GM21786 (cell line): ENCODE results near the gene TMEM61.
"Not testable (repeated sequence)": the region's sequence is repeated elsewhere in the genome, so short reads cannot be mapped to it uniquely, and the experiment has no call there.

ENCODE experiments used
- ATAC-seq: cut with Tn5 transposase; IDR thresholded peaks from one replicate; pipeline ENCODE4 v1.9.1; 2021; ENCODE audit not compliant: unreplicated experiment

Gene TMEM61

GRCh38 chr1:54959241-54959640 is 21.2 kb upstream of the TMEM61 start:
- no peak for ATAC-seq

GRCh38 chr1:54962612-54963395 is 17.6 kb upstream of the TMEM61 start:
- ATAC-seq: no peak

DNA sequence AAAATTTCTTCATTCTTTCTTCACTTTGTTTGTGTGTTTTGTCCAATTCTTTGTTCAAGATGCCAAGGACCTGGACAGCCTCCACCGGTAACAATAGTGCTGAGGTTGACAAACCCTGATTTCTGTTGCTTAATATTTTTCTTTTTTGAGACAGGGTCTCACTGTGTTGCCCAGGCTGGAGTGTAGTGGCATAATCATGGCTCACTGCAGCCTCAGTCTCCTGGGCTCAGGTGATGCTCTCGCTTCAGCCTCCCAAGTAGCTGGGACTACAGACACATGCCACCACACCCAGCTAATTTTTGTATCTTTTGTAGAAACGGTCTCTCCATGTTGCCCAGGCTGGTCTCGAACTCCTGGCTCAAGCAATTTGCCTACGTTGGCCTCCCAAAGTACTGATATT is 16.6 kb upstream of the TMEM61 start:
- ATAC-seq: not testable (repeated sequence)

DNA sequence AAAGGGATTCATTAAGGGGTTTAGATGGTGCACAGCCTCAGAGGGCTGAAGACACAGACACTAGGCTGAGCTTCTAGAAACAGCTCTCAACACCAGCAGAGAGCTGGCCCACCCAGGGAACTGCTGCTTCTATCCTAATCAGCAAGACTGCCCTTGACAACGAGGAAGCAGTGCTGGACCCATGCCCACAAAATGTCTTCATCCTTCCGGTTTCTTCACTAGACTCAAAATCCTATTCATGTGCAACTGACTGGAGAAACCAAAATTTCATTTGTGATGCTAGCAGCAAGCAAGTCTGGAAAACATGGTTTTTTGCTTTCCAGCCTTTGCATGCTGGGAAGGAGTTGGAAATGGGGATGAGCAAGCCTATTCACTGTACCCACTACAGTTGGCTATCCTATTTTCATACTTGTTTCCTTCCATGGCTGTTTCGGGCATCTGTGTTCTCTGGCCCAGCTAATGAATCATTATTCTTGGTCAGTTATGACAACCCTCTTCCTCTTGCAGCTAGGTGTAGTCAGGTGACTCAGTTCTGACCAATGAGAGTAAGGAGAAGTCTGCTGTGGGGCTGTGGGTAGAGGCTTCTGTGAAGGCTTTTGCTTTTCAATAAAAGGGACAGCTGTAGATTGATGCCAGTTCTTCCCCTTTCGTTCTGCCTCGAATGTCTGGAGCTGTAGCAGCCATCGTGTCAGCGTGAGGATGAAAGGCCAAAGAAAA is 14.6 kb upstream of the TMEM61 start:
- no peak for ATAC-seq

- no peak for ATAC-seq
These were observed 13.1 kb upstream of the TMEM61 start for GRCh38 chr1:54967372-54967771.

DNA sequence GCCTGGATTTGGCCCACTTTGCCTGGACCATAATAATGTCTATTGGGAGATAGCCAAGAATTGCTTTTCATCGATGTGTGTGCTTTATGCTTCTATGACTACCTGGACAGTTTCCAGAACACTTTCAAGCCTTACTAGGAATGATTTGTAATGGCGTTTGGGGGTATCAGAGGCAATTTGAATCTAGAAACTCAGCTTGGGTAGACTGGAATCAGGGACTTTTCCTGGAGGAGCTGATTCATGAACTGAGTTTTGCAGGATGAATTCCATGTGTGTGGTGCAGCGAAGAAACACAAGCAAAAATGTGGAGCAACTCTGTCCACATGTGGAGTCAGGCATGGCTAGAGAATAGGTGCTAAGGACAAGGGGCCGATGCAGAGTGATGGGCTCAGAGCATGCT is 11.9 kb upstream of the TMEM61 start:
- no peak for ATAC-seq

DNA sequence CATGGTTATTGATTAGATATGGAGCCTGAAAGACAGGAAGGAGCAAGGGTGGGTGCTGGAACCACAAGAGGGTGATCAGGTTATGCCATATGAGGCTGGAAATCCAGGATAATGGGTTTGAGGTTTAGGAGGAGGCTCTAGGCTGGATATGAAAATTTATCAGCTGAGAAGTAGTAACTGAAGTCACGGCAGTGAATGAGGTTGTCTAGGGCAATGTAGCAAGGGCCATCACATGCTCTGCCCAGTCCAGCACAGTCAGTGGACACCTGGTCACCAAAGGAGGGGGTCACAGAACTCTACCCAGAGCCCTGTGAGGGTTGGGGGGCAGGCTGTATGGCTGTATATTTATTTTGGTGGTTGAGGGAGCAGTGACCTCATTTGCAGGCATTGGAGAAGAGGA is 10.5 kb upstream of the TMEM61 start:
- no peak for ATAC-seq

GRCh38 chr1:54970901-54971300 is 9.5 kb upstream of the TMEM61 start:
- no peak for ATAC-seq

GRCh38 chr1:54971317-54971791 is 9.1 kb upstream of the TMEM61 start:
- peak; percentile 70 for ATAC-seq

GRCh38 chr1:54972436-54972835 is 8.0 kb upstream of the TMEM61 start:
- no peak for ATAC-seq

- ATAC-seq: no peak
These were observed 7.1 kb upstream of the TMEM61 start for GRCh38 chr1:54973205-54973921.

DNA sequence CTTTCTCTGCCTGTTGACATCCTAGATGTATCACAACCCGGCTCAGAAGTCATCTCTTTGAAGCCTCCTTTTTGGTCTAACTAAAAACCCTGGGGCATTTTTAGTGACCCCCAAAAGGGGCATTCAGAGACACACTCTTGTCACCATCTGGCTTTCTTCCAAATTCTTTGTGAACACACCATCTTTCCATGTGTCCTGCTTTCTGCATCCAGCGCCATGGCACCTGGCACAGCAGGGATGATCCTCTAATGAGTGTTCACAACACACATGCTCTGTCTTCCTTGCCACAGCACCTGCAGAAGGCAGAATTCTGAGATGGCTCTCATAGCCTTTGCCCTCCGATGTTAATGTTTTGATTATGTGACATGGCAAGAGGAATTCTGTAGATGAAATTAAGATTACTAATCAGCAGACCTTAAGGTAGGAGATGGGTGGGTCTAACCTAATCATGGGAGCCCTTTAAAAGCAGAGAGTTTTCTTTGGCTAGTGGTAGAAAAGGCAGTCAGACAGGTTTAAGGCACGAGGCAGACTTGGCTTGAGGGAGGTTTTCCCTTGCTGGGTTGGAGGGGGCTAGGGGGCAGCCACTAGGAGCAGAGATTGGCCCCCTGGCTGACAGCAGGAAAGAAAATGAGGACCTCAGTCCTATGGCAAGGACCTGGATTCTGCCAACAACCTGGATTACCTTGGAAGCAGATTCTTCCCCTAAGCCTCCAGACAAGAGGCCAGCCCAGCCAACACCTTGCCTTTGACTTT is 4.9 kb upstream of the TMEM61 start:
- no peak for ATAC-seq

- no peak for ATAC-seq
These were observed 3.7 kb upstream of the TMEM61 start for GRCh38 chr1:54976747-54977146.

GRCh38 chr1:54977533-54978297 is 2.7 kb upstream of the TMEM61 start:
- ATAC-seq: no peak

DNA sequence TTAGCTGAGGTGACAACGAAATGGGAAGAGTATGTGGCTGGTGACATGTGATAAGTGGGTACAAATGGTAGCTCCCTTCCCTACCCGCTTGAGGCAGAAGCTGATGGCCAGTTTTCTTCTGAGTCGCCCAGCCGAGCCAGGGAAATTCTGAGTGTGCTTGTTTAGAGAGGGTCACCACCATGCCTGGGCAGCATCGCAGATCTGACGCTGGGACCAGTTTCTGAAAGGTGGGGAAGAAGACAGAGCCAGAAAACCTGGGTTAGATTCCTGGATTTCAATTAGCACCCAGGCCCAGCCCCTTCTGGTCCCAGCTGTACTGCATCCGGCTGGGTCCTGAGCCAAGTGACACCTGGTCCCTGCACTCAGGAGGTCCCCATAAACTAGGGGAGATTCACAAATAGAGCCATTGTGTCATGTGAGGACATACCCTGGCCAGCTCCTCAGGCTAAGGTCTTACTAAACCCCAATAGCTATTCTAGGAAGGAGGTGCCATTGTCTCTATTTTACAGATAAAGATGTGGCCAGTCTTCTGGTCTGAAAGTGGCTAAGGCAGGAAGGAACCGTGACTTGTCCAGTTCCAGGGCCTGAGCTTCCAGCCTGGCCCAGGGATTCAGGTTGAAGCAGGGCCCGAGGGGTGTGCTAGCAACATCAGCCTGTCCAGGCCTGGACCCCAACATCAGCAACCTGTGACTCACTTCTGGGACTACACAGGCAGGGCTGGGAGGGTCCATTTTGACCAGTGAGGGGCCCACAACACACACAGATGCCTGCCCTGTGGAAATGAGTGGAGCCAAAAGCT is 1.7 kb upstream of the TMEM61 start:
- no peak for ATAC-seq

- no peak for ATAC-seq
These were observed 1.0 kb upstream of the TMEM61 start for GRCh38 chr1:54979327-54979891.

- ATAC-seq: no peak
These were observed 341 bp upstream of the TMEM61 start for GRCh38 chr1:54980046-54980527.

GRCh38 chr1:54981466-54981865 is 1.0 kb downstream of the TMEM61 start:
- ATAC-seq: no peak

GRCh38 chr1:54982739-54983138 is 2.3 kb downstream of the TMEM61 start:
- no peak for ATAC-seq
